Cortex of kidney (tissue), 1 donor: ENCODE results near the gene CRYAB.
"Not testable (repeated sequence)": the region's sequence is repeated elsewhere in the genome, so short reads cannot be mapped to it uniquely, and the experiment has no call there.

ENCODE experiments used
- DNase-seq: peaks from one replicate; lab custom pipeline; 2025; lab: John Stamatoyannopoulos, UW

Gene CRYAB

DNA sequence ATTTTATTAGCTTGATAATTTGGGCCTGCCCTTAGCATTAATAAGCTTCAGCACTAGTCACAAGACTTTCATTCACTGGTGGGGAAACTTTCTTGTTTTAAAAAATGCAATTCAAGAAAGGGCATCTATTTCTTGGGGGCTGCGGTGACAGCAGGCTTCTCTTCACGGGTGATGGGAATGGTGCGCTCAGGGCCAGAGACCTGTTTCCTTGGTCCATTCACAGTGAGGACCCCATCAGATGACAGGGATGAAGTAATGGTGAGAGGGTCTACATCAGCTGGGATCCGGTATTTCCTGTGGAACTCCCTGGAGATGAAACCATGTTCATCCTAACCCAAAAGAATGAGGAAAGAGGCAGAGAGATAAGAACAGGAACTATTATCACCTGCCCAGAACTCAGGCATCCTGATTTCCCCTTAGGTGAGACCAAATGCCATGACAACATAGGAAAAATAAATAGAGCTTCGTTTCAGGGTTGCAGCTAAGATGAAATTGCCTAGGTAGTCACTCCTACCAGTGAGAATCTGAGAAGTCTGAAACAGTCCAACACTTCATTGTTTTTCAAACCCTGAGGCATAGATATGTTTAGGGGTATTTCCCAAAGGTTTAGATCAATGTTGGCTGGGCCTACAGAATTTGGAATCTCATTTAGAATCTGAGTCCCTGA, 2.8 kb downstream of the CRYAB start:
- DNase-seq = no peak

DNA sequence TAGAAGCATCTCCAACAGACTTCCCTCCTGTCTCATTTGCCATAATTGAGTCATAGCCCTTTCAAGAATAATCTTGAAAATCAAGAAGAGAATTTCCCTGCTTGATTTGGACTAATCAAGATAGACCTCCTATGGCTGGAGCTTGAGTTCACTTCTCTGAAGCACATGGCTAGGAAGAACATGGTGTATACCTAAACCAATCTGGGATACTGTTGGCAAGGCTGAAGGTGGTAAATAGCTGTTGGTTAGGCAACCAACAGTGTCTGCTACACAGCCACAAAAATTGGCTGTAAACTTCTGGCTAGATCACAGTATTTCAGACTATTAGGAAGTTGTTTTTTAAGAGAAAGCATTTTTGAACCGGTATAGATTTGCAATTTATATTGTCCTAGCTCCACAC, 4.9 kb downstream of the CRYAB start:
- no peak for DNase-seq

- no peak for DNase-seq
These were observed 6.2 kb downstream of the CRYAB start for GRCh38 chr11:111905411-111905810.

DNA sequence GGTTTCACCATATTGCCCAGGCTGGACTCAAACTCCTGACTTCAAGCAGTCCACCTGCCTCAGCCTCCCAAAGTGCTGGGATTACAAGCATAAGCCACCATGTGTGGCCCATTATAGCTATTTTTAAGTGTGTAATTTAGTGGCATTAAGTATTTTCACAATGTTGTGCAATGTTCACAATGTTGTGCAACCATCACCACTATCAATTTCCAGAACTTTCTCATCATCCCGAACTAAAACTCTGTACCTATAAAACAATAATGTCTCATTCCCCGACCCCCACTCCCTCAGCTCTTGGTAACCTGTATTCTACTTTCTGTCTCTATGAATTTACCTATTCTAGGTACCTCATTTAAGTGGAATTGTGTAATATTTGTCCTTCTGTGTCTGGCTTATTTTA, 24.7 kb downstream of the CRYAB start:
- DNase-seq = no peak

DNA sequence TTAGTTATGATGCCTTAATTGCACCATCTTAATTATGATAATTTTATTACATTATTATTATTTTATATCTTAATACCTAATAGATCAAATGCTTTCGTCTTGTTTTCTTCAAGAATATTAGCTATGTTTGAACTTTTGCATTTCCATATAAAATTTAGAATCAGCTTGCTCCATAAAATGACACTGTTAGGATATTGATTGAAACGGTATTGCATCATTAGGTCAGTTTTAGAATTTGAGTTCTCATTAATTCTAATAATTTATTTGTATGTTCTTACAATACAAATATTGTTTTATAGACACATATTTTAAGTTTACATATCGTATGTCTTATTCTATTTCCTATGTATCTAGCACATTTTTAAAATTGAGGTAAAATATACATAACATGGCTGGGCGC, 25.5 kb downstream of the CRYAB start:
- DNase-seq = no peak

DNA sequence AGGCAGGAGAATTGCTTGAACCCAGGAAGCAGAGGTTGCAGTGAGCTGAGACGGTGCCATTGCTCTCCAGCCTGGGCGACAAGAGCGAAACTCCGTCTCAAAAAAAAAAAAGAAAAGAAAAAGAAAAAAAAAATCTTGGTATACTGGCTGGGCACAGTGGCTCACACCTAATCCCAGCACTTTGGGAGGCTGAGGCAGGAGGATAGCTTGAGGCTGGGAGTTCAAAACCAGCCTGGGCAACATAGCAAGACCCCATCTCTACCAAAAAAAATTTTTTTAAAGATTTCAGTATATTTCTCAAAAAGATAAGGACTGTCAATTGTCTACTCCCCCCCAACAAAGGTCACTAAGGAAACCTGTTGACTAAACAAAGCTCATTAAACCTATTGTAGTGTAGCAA, 26.5 kb downstream of the CRYAB start:
- not testable (repeated sequence) for DNase-seq

GRCh38 chr11:111882202-111882601, 29.4 kb downstream of the CRYAB start:
- DNase-seq = no peak

- DNase-seq = no peak
These were observed 32.0 kb downstream of the CRYAB start for GRCh38 chr11:111879637-111879960.

DNA sequence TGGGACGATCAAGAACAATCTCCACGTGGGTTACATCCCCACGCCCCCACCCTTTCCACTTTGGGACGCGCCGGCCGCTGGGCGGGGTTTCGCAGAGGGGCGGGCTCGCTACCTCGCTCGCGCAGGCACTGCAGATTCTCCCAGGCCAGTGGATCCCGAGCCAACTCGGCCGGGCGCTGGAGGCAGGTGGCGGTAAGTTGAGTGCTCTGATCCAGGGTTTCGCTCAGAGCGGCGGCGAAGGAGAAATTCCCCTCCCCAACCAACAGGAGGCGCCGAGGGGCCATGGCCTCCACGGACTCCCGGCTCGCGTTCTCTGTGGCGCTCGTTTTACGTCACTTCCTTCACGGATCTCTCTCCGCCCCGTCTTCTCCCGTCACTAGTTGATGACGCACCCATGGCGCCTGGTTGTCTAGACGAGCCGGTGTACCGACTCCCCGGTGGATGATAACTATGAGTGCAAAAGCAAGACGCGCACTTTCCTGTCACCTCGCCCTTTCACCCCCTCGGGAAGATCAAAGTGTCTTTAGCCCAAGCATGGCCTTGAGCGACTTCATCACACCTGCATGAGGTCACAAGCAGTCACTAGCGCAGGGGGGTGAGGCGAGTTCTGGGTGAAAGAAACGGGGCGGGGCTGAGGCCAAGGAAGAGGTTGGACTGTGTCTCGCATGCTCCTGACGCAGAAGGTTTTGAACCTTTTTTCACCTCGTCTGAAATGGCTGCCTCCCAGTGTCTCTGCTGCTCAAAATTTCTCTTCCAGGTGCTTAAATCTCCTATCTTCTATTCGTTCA, 32.5 kb downstream of the CRYAB start, which contains the start of the genes CFAP68 and FDXACB1:
Gene CFAP68 (plus strand): TSS at position 693 of the 788 bp plus-strand sequence. CDS start 20 bp downstream, at position 713.
Gene FDXACB1 (minus strand): TSS at position 317 of the 788 bp plus-strand sequence. CDS start 33 bp downstream, at position 284.
- DNase-seq = peak; percentile 45

- DNase-seq = no peak
These were observed 33.2 kb downstream of the CRYAB start for GRCh38 chr11:111878385-111878848.

- no peak for DNase-seq
These were observed 39.8 kb downstream of the CRYAB start for GRCh38 chr11:111871693-111872161.

- DNase-seq = no peak
These were observed 40.5 kb downstream of the CRYAB start, which contains the start of gene ALG9 for GRCh38 chr11:111870886-111871692. TSS of gene ALG9 (minus strand) at chr11:111871581. CDS start at chr11:111871482, 99 bp downstream.

DNA sequence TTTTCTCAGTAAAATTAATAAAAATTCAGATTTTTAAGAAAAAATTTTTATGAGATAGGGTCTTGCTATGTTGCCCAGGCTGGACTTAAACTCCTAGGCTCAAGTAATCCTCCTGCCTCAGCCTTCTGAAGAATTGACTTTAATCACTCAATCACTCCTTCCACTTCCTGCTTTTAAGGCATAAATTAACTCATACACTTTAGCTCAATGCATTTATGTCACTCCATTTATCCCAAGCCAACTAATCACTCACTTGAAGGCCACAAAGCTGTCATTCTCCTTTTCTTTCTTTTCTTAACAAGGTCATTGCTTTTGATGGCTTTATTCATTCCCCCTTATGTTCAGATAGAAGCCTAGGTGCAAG, 41.1 kb downstream of the CRYAB start:
- DNase-seq = no peak

DNA sequence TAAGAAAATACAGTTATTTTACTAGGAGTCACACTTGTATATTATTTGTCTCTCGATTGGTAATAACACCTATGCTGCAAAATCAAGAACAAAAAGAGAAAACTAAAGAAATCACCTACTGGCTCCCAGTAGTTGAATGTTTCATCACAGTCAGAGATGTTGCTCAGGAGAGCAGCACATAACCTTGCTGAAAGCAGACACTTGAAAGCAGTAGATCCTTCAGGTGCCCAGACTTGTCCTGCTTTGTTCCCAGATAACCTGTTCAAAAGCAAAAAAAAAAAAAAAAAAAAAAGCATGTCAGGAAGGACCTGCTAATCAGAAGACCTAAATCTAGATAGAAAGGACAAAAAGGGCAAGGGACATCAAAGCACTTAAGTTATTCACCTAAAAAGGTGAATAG, 41.5 kb downstream of the CRYAB start:
- no peak for DNase-seq

DNA sequence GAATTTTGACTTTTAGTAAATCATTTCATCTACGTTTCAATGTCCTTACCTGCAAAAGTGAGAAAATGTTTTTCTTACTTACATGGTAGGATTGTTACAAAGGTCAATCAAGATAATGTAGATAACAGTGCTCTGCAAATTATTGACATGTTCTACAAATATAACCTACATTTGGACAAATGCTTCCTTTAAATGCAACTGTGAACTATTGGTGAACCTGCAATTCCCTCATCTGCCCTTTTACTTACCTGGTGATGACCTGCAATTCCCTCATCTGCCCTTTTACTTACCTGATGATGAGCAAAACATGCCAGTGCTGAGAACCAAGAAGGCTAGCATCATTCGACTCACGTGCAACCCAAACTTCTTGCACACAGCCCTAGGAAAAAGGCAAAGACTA, 51.3 kb downstream of the CRYAB start:
- DNase-seq = no peak
